Mucosa of gallbladder (tissue), 1 donor: ENCODE results near the gene SYCE1. TPM values are rescaled to one million over a fixed set of nuclear protein-coding genes. Genes with fewer than 3 reads are reported as not detected.
A peak's percentile ranks its signal among the peaks of the same experiment; 100 is the strongest.
"Not testable (repeated sequence)": the region's sequence is repeated elsewhere in the genome, so short reads cannot be mapped to it uniquely, and the experiment has no call there.

Experiments
- DNase-seq: peaks from one replicate; pipeline ENCODE4 v3.0.0-alpha.2; 2020; ENCODE audit warnings: low spot score
- total RNA-seq: library from RNA; stranded (reverse); gene quantifications from one replicate; pipeline ENCODE4 v1.2.1, GENCODE V29; 2021
- donor health status: DM: no; HTN: no; CAD: no.

SYCE1 gene
- total RNA-seq, 1 donor from 2014 or later: 3.3 TPM

- no peak for DNase-seq
These were observed 8.0 kb downstream of the SYCE1 start for GRCh38 chr10:133557381-133557780.

GRCh38 chr10:133555521-133555920 is 9.9 kb downstream of the SYCE1 start:
- no peak for DNase-seq

- DNase-seq: no peak
These were observed 10.8 kb downstream of the SYCE1 start for GRCh38 chr10:133554600-133554999.

- no peak for DNase-seq
These were observed 20.9 kb downstream of the SYCE1 start for GRCh38 chr10:133544506-133544905.

GRCh38 chr10:133541441-133541975 is 23.9 kb downstream of the SYCE1 start:
- not testable (repeated sequence) for DNase-seq

- DNase-seq: no peak
These were observed 27.5 kb downstream of the SYCE1 start for GRCh38 chr10:133537546-133538545.

- no peak for DNase-seq
These were observed 29.2 kb downstream of the SYCE1 start for GRCh38 chr10:133536198-133536597.

- no peak for DNase-seq
These were observed 31.0 kb downstream of the SYCE1 start for GRCh38 chr10:133534417-133534816.

GRCh38 chr10:133532871-133533270 is 32.5 kb downstream of the SYCE1 start:
- no peak for DNase-seq

GRCh38 chr10:133530506-133530905 is 34.9 kb downstream of the SYCE1 start:
- no peak for DNase-seq

GRCh38 chr10:133529576-133529946 is 35.8 kb downstream of the SYCE1 start:
- no peak for DNase-seq

GRCh38 chr10:133528845-133529575 is 36.4 kb downstream of the SYCE1 start:
- no peak for DNase-seq

GRCh38 chr10:133528296-133528844 is 37.0 kb downstream of the SYCE1 start:
- DNase-seq: no peak

GRCh38 chr10:133527771-133528271 is 37.6 kb downstream of the SYCE1 start:
- DNase-seq: no peak

- no peak for DNase-seq
These were observed 38.3 kb downstream of the SYCE1 start, which contains the start of gene CYP2E1 for GRCh38 chr10:133526957-133527588. TSS of gene CYP2E1 (plus strand) at chr10:133527363. CDS start at chr10:133527396, 33 bp downstream.

- no peak for DNase-seq
These were observed 39.9 kb downstream of the SYCE1 start for GRCh38 chr10:133525444-133525843.

- DNase-seq: no peak
These were observed 41.7 kb downstream of the SYCE1 start for GRCh38 chr10:133523631-133524203.

- peak; percentile 84 for DNase-seq
These were observed 45.1 kb downstream of the SYCE1 start for GRCh38 chr10:133520193-133520738.

- not testable (repeated sequence) for DNase-seq
These were observed 46.9 kb downstream of the SYCE1 start for GRCh38 chr10:133518517-133518916.

- no peak for DNase-seq
These were observed 49.3 kb downstream of the SYCE1 start for GRCh38 chr10:133516057-133516456.

- no peak for DNase-seq
These were observed 49.9 kb downstream of the SYCE1 start for GRCh38 chr10:133515471-133515870.
